ENCODE data around the gene AMER2. TPM values are rescaled to one million over a fixed set of nuclear protein-coding genes. Genes with fewer than 3 reads are reported as not detected.

Gene AMER2
- total RNA-seq, 1 donor, result not detected

GRCh38 chr13:25147638-25148401 is 24.3 kb downstream of the AMER2 start:
- TF ChIP-seq, protein P1, sequence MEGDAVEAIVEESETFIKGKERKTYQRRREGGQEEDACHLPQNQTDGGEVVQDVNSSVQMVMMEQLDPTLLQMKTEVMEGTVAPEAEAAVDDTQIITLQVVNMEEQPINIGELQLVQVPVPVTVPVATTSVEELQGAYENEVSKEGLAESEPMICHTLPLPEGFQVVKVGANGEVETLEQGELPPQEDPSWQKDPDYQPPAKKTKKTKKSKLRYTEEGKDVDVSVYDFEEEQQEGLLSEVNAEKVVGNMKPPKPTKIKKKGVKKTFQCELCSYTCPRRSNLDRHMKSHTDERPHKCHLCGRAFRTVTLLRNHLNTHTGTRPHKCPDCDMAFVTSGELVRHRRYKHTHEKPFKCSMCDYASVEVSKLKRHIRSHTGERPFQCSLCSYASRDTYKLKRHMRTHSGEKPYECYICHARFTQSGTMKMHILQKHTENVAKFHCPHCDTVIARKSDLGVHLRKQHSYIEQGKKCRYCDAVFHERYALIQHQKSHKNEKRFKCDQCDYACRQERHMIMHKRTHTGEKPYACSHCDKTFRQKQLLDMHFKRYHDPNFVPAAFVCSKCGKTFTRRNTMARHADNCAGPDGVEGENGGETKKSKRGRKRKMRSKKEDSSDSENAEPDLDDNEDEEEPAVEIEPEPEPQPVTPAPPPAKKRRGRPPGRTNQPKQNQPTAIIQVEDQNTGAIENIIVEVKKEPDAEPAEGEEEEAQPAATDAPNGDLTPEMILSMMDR (IDR thresholded peaks at IDR 0.05; ENCODE audit: insufficient read depth, low read length), result no peak
- no peak for DNase-seq (ENCODE audit: low read depth)
- H3K4me3 ChIP-seq (ENCODE audit: low read depth, low read length), result no peak overlapping the region

DNA sequence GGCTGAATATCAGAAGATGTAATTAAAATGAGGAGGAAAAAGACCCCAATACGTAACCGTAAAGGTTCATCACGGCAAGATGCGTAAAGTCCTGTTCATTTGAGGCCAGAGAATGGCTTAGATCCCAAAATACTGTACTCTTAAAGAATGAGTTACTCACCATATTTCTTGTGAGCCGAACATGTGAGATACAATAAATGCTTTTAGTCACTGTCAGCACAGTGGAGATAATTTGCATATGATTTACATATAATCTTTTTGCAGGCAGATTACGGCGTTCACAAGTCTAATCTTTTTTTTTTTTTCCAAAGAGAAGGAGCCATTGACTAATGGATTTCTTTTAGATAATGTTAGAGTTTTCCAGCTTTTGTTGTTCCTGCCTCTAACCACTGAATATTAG is 28.4 kb downstream of the AMER2 start:
- DNase-seq (ENCODE audit: low read depth), result no peak
- TF ChIP-seq, protein P1 (IDR thresholded peaks at IDR 0.05; ENCODE audit: insufficient read depth, low read length), result no peak
- no peak overlapping the region for H3K4me3 ChIP-seq (ENCODE audit: low read depth, low read length)

DNA sequence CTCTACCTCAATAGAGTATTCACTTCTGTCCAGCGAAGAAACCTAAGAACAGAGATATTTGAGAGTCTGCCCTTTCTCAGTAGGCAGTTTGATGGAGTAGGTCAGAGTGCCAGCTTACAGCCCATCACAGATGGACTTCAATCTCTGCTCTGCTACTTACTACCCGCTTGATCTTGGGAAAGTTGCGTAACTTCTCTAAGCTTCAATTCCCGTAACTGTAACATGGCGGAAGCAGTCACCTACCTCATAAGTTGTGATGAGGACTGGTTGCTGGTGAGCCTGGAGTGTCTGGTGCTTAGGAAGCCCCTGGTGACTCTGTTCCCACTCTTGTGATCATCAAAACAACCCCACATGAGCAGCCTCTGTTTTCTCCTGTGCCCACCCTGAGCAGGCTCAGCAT is 31.0 kb downstream of the AMER2 start:
- no peak for DNase-seq (ENCODE audit: low read depth)
- H3K4me3 ChIP-seq (ENCODE audit: low read depth, low read length), result no peak overlapping the region
- TF ChIP-seq, protein P1 (IDR thresholded peaks at IDR 0.05; ENCODE audit: insufficient read depth, low read length), result no peak

DNA sequence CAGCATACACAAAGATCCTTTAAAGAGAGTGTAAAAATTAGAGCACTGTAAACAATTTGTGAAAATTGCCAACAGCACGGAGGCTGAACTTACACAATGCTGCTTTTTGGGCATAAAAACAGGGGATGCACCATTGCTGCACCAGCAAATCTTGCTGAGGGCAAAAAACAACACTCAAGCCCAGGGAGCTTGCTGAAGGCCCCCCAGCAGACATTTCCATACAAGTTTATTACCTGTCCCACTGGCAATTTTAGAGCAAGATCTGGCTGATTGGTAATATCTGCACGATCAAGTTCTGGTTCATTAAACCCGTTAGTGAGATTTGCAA is 34.3 kb downstream of the AMER2 start:
- DNase-seq (ENCODE audit: low read depth), result no peak
- TF ChIP-seq, protein P1 (IDR thresholded peaks at IDR 0.05; ENCODE audit: insufficient read depth, low read length), result no peak

DNA sequence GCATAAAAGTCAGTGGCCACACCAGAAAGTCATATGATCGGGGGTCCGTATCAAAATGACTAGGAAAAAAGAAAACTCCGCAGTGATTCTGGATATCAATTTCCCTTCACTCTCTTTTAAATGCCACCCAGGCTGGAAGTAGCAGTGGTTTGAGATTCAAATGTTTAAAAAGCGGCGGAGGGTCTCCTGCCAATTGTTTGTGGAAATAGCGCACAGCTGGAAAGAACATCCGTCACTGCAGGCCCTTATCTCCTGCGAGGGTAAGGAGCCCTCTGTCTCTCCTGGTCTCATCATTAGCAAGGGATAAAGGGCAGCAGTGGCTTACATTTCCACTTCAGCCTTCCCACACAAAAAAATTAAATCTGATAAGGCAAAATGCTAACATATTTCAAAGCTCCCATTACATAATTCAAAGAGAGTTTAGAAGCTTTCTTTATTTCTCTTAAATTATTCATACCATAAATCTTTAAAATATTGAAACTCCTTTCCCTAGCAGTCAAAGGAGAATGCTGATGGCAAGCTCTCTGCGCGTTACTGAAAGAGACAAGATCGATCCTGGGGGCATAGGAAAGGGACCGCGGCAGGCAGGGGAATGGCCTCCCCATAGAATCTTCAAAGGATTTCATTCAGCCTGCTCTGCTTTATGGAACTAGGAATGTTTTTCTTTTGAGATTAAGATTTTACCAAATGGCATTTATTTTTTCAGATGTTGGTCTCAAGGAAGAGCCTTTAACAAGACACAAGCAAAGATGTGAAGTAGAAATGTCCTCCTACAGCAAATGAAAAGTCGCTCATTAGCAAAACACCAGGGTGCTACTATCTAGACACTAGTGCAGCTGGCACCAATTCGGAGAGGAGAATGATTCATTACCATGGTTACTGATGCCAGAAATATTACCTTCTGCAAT is 35.0 kb downstream of the AMER2 start:
- TF ChIP-seq, protein P1 (IDR thresholded peaks at IDR 0.05; ENCODE audit: insufficient read depth, low read length), result no peak
- no peak for DNase-seq (ENCODE audit: low read depth)
- H3K4me3 ChIP-seq (ENCODE audit: low read depth, low read length), result no peak overlapping the region

More for the DNA sequence above, 34.3 kb downstream of the AMER2 start:
- no peak overlapping the region for H3K4me3 ChIP-seq (ENCODE audit: low read depth, low read length)

- TF ChIP-seq, protein P1 (IDR thresholded peaks at IDR 0.05; ENCODE audit: insufficient read depth, low read length), result no peak
- no peak for DNase-seq (ENCODE audit: low read depth)
These were observed 36.2 kb downstream of the AMER2 start for GRCh38 chr13:25135896-25136295.

More at GRCh38 chr13:25135896-25136295, 36.2 kb downstream of the AMER2 start:
- H3K4me3 ChIP-seq (ENCODE audit: low read depth, low read length), result no peak overlapping the region

All from fibroblast of the aortic adventitia (primary cell).